ENCODE measurements around the gene EFHC1. TPM values are rescaled to one million over a fixed set of nuclear protein-coding genes. Genes with fewer than 3 reads are reported as not detected.

The EFHC1 gene
- total and polyA plus RNA-seq, 2 of the 13 experiments (the other 11 are each of a cell fraction or from before 2014, with no cell fraction given): 23.4 to 29.5 TPM

DNA sequence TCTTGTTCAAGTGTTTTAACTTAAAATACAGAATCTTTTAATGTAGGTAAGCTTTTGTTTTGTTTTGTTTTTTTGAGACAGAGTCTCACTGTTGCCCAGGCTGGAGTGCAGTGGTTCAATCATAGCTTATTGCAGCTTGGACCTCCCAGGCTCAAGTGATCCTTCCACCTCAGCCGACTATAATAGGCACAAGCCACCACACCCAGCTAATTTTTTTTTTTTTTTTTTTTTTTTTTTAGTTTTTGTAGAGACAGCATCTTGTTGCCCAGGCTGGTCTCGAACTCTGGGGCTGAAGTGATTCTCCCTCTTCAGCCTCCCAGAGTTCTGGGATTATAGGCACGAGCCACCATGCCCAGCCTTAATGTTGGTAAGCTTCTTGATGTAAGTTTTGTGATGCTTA lies 3.3 kb downstream of the EFHC1 start:
- in situ Hi-C loops (cut with HindIII; ENCODE audit: extremely low pct_ligation_motif_present, low pct_unique_long_range_greater_than_20kb) (no loop called here), intact Hi-C loops (cut with micrococcal nuclease; ENCODE audit: unreplicated experiment) (loop anchor here (5.0 kb wide), 1 partner anchor 79 kb away; no protein-coding TSS in a partner anchor)
- FAIRE-seq (no peak), DNase-seq (ENCODE audit: low spot score) (no peak), ATAC-seq (no peak)
- H3K9ac ChIP-seq (ENCODE audit: insufficient read depth, low read depth, low read length): no peak overlapping the region
- H3K9me3 ChIP-seq (ENCODE audit: low read length): no peaks in the 10 kb centered on the region
- ChIA-PET CTCF (ENCODE audit: low intra/inter-chr PET ratio, low total read pairs) (no interaction called here), POLR2A (interaction anchor here (0.9 to 2.6 kb wide), 4 partner anchors 122 to 242 kb away, joined by 3 to 8 read pairs (median 6); no protein-coding TSS in a partner anchor)
- H3K27ac ChIP-seq (ENCODE audit: extremely low read length, insufficient read depth, low read length): no peak overlapping the region
- peaks cover 49% of the 10 kb centered on the region for H3K4me1 ChIP-seq (ENCODE audit: insufficient read depth, low read length)
- no peak overlapping the region for H3K4me2 ChIP-seq (ENCODE audit: low read depth, low read length)
- H3K4me3 ChIP-seq (replicated peaks in 1 of 3; ENCODE audit: insufficient read depth in 1 of 3, low read depth in 2 of 3, low read length in 3 of 3): no peak overlapping the region
- 94% methylated on average over 3 of the region's 3 CpGs for WGBS (ENCODE audit: low lambda C conversion rate)
- peaks cover 4% of the 10 kb centered on the region for H3K79me2 ChIP-seq (ENCODE audit: insufficient read depth, low read length)
- no peak overlapping the region for H2AFZ ChIP-seq (ENCODE audit: low read length)
- no peaks in the 10 kb centered on the region; a peak in 1 of 5 replicates for H3K36me3 ChIP-seq (replicated peaks in 1 of 2; ENCODE audit: control insufficient read depth in 1 of 2, insufficient read depth in 2 of 2, low read length in 2 of 2)
- no TSS peak for BruUV-seq (replicated peaks)
- H3K27me3 ChIP-seq (ENCODE audit: control insufficient read depth in 1 of 2, insufficient read depth in 2 of 2, low read length in 2 of 2): peaks cover 0 to 4% of the 10 kb centered on the region in 2 experiments; a peak in 1 of 5 replicates
- no peaks in the 10 kb centered on the region for H4K20me1 ChIP-seq (ENCODE audit: insufficient read depth, low read length)
- TF ChIP-seq ARNT2 (CRISPR knock-in tag; IDR thresholded peaks at IDR 0.05; ENCODE audit: low read depth) (no peak), ZNF761 (CRISPR knock-in tag; conservative IDR thresholded peaks at IDR 0.05) (no peak), SUZ12 (IDR thresholded peaks at IDR 0.05; ENCODE audit: low read depth, low read length) (no peak), KDM5A (IDR thresholded peaks at IDR 0.05; ENCODE audit: borderline replicate concordance, low read length) (no peak), SMARCE1 (IDR thresholded peaks at IDR 0.05; ENCODE audit: borderline replicate concordance) (no peak), RARA (CRISPR knock-in tag; IDR thresholded peaks at IDR 0.05) (no peak), RARG (CRISPR knock-in tag; IDR thresholded peaks at IDR 0.05; ENCODE audit: low read depth) (no peak), ZSCAN31 (CRISPR knock-in tag; IDR thresholded peaks at IDR 0.05; ENCODE audit: low read depth) (no peak)
- TF ChIP-seq, protein P1, sequence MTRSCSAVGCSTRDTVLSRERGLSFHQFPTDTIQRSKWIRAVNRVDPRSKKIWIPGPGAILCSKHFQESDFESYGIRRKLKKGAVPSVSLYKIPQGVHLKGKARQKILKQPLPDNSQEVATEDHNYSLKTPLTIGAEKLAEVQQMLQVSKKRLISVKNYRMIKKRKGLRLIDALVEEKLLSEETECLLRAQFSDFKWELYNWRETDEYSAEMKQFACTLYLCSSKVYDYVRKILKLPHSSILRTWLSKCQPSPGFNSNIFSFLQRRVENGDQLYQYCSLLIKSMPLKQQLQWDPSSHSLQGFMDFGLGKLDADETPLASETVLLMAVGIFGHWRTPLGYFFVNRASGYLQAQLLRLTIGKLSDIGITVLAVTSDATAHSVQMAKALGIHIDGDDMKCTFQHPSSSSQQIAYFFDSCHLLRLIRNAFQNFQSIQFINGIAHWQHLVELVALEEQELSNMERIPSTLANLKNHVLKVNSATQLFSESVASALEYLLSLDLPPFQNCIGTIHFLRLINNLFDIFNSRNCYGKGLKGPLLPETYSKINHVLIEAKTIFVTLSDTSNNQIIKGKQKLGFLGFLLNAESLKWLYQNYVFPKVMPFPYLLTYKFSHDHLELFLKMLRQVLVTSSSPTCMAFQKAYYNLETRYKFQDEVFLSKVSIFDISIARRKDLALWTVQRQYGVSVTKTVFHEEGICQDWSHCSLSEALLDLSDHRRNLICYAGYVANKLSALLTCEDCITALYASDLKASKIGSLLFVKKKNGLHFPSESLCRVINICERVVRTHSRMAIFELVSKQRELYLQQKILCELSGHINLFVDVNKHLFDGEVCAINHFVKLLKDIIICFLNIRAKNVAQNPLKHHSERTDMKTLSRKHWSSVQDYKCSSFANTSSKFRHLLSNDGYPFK (CRISPR knock-in tag; IDR thresholded peaks at IDR 0.05; ENCODE audit: borderline replicate concordance): no peak
- TF ChIP-seq, protein P2, sequence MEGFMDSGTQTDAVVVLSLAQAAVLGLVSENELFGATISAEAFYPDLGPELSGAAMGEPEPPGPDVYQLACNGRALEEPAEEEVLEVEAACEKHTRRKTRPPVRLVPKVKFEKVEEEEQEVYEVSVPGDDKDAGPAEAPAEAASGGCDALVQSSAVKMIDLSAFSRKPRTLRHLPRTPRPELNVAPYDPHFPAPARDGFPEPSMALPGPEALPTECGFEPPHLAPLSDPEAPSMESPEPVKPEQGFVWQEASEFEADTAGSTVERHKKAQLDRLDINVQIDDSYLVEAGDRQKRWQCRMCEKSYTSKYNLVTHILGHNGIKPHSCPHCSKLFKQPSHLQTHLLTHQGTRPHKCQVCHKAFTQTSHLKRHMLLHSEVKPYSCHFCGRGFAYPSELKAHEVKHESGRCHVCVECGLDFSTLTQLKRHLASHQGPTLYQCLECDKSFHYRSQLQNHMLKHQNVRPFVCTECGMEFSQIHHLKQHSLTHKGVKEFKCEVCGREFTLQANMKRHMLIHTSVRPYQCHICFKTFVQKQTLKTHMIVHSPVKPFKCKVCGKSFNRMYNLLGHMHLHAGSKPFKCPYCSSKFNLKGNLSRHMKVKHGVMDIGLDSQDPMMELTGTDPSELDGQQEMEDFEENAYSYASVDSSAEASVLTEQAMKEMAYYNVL (CRISPR knock-in tag; IDR thresholded peaks at IDR 0.05; ENCODE audit: borderline replicate concordance): no peak
- TF ChIP-seq, protein P3, sequence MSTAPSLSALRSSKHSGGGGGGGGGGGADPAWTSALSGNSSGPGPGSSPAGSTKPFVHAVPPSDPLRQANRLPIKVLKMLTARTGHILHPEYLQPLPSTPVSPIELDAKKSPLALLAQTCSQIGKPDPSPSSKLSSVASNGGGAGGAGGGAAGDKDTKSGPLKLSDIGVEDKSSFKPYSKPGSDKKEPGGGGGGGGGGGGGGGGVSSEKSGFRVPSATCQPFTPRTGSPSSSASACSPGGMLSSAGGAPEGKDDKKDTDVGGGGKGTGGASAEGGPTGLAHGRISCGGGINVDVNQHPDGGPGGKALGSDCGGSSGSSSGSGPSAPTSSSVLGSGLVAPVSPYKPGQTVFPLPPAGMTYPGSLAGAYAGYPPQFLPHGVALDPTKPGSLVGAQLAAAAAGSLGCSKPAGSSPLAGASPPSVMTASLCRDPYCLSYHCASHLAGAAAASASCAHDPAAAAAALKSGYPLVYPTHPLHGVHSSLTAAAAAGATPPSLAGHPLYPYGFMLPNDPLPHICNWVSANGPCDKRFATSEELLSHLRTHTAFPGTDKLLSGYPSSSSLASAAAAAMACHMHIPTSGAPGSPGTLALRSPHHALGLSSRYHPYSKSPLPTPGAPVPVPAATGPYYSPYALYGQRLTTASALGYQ (CRISPR knock-in tag; IDR thresholded peaks at IDR 0.05): no peak
- TF ChIP-seq, protein P4, sequence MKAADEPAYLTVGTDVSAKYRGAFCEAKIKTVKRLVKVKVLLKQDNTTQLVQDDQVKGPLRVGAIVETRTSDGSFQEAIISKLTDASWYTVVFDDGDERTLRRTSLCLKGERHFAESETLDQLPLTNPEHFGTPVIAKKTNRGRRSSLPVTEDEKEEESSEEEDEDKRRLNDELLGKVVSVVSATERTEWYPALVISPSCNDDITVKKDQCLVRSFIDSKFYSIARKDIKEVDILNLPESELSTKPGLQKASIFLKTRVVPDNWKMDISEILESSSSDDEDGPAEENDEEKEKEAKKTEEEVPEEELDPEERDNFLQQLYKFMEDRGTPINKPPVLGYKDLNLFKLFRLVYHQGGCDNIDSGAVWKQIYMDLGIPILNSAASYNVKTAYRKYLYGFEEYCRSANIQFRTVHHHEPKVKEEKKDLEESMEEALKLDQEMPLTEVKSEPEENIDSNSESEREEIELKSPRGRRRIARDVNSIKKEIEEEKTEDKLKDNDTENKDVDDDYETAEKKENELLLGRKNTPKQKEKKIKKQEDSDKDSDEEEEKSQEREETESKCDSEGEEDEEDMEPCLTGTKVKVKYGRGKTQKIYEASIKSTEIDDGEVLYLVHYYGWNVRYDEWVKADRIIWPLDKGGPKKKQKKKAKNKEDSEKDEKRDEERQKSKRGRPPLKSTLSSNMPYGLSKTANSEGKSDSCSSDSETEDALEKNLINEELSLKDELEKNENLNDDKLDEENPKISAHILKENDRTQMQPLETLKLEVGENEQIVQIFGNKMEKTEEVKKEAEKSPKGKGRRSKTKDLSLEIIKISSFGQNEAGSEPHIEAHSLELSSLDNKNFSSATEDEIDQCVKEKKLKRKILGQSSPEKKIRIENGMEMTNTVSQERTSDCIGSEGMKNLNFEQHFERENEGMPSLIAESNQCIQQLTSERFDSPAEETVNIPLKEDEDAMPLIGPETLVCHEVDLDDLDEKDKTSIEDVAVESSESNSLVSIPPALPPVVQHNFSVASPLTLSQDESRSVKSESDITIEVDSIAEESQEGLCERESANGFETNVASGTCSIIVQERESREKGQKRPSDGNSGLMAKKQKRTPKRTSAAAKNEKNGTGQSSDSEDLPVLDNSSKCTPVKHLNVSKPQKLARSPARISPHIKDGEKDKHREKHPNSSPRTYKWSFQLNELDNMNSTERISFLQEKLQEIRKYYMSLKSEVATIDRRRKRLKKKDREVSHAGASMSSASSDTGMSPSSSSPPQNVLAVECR (CRISPR knock-in tag; IDR thresholded peaks at IDR 0.05; ENCODE audit: borderline replicate concordance): no peak
